H1 (cell line): ENCODE measurements around the gene MORC1. TPM values are rescaled to one million over a fixed set of nuclear protein-coding genes. Genes with fewer than 3 reads are reported as not detected.

Experiments used
- CTCF ChIA-PET: fragments of 300-600 bp; sonication (Branson Sonifier 250); formaldehyde crosslinking; loops from one replicate; lab custom pipeline; 2021; ENCODE audit not compliant: partially characterized antibody; lab: Charles Lee
- POLR2A ChIA-PET: fragments of 300-600 bp; sonication (Branson Sonifier 250); formaldehyde crosslinking; loops from one replicate; lab custom pipeline; 2021; ENCODE audit warnings: inconsistent platforms; ENCODE audit not compliant: partially characterized antibody; lab: Charles Lee
- DNase-seq, 2 experiments: peaks; one replicate each; pipeline versions ENCODE4 v3.0.0 to v3.0.0-alpha.2; 2010 to 2022; ENCODE audit warnings: low spot score in 2 of 2, low read depth in 1 of 2, mixed read lengths in 1 of 2
- FAIRE-seq: peaks from 2 replicates; lab custom pipeline; 2011; peaks lifted over from hg19 to GRCh38; lab: Jason Lieb, UNC
- H2AFZ ChIP-seq: 2 replicates; pipeline ENCODE4 v1.8.1; 2012; ENCODE audit warnings: low read length, inconsistent platforms
- H2AK5ac ChIP-seq: 2 replicates; pipeline ENCODE4 v1.6.1; 2013; ENCODE audit warnings: low read depth, low read length
- H2BK120ac ChIP-seq: replicated peaks from 2 replicates; pipeline ENCODE3; 2013; ENCODE audit warnings: low read depth, low read length, inconsistent platforms
- H2BK12ac ChIP-seq: 2 replicates; pipeline ENCODE4 v1.6.1; 2013; ENCODE audit warnings: low read depth, low read length
- H2BK15ac ChIP-seq: 2 replicates; pipeline ENCODE4 v1.6.1; 2013; ENCODE audit warnings: low read length
- H2BK20ac ChIP-seq: 2 replicates; pipeline ENCODE4 v1.6.1; 2013; ENCODE audit warnings: low read length
- H2BK5ac ChIP-seq: 2 replicates; pipeline ENCODE4 v1.6.1; 2013; ENCODE audit warnings: low read depth, low read length
- H3K14ac ChIP-seq: 2 replicates; pipeline ENCODE4 v1.6.1; 2013; ENCODE audit warnings: inconsistent platforms; ENCODE audit not compliant: insufficient read length
- H3K18ac ChIP-seq: 2 replicates; pipeline ENCODE4 v1.6.1; 2013; ENCODE audit warnings: low read length; ENCODE audit errors: extremely low read depth
- H3K23ac ChIP-seq: 2 replicates; pipeline ENCODE4 v1.6.1; 2013; ENCODE audit warnings: inconsistent platforms; ENCODE audit not compliant: insufficient read length
- H3K23me2 ChIP-seq: 2 replicates; pipeline ENCODE4 v1.6.1; 2013; ENCODE audit warnings: low read depth, low read length
- H3K27ac ChIP-seq: 2 replicates; pipeline ENCODE4 v1.6.1; 2011; ENCODE audit warnings: low read depth, low read length, inconsistent platforms
- H3K27me3 ChIP-seq, 4 experiments: replicated peaks in 1 of 4; 1 replicate in 1 of 4; 2 replicates in 3 of 4; pipeline versions ENCODE4 v1.6.1 to v1.8.1; 2011 to 2013; ENCODE audit warnings: low read length in 3 of 4, mild to moderate bottlenecking in 3 of 4, inconsistent platforms in 2 of 4, mixed read lengths in 2 of 4, moderate library complexity in 1 of 4; ENCODE audit not compliant: control insufficient read depth in 3 of 4, insufficient read depth in 3 of 4; ENCODE audit errors: extremely low read depth in 1 of 4
- H3K36me3 ChIP-seq, 4 experiments: 2 replicates each; pipeline versions ENCODE4 v1.6.1 to v1.8.1; 2011 to 2013; ENCODE audit warnings: mild to moderate bottlenecking in 4 of 4, low read length in 3 of 4, moderate library complexity in 2 of 4, control low read depth in 1 of 4, inconsistent platforms in 1 of 4; ENCODE audit not compliant: insufficient read depth in 4 of 4, control insufficient read depth in 2 of 4
- H3K4ac ChIP-seq: replicated peaks from 2 replicates; pipeline ENCODE3; 2013; ENCODE audit warnings: low read length, low read depth, mixed read lengths, inconsistent platforms; ENCODE audit not compliant: insufficient read length
- H3K4me1 ChIP-seq, 4 experiments: replicated peaks in 1 of 4; 1 replicate in 1 of 4; 2 replicates in 3 of 4; pipeline versions ENCODE4 v1.6.1 to v1.8.1; 2011 to 2013; ENCODE audit warnings: low read length in 3 of 4, inconsistent platforms in 2 of 4, mixed read lengths in 1 of 4; ENCODE audit not compliant: insufficient read depth in 4 of 4, control insufficient read depth in 3 of 4
- H3K4me2 ChIP-seq, 2 experiments: 2 replicates each; pipeline versions ENCODE4 v1.6.1 to v1.8.1; 2011 to 2013; ENCODE audit warnings: low read depth in 2 of 2, low read length in 2 of 2, control low read depth in 1 of 2, inconsistent platforms in 1 of 2, mild to moderate bottlenecking in 1 of 2; ENCODE audit not compliant: insufficient read depth in 1 of 2
- H3K4me3 ChIP-seq, 4 experiments: fragments of 200-600, 300-600 bp in 1 of 4; sonication (generic), shearing (Covaris generic), sonication (Bioruptor Twin) in 1 of 4; 2 replicates each; pipeline versions ENCODE4 v1.5.1 to v1.8.1; 2011 to 2016; ENCODE audit warnings: low read length in 4 of 4, low read depth in 3 of 4, control low read depth in 2 of 4, inconsistent platforms in 2 of 4, mild to moderate bottlenecking in 2 of 4, mixed read lengths in 1 of 4, moderate library complexity in 1 of 4; ENCODE audit not compliant: insufficient read depth in 2 of 4; ENCODE audit errors: extremely low read depth in 1 of 4
- H3K56ac ChIP-seq: replicated peaks from 2 replicates; pipeline ENCODE3; 2013; ENCODE audit warnings: low read depth, mild to moderate bottlenecking, mixed read lengths, low read length, inconsistent platforms; ENCODE audit not compliant: insufficient read length
- H3K79me1 ChIP-seq: 2 replicates; pipeline ENCODE4 v1.6.1; 2013; ENCODE audit warnings: low read depth, low read length, control low read depth
- H3K79me2 ChIP-seq, 2 experiments: 2 replicates each; pipeline versions ENCODE4 v1.6.1 to v1.8.1; 2012 to 2013; ENCODE audit warnings: low read length in 2 of 2, mild to moderate bottlenecking in 2 of 2, inconsistent platforms in 1 of 2; ENCODE audit not compliant: insufficient read depth in 2 of 2, control insufficient read depth in 1 of 2
- H3K9ac ChIP-seq, 4 experiments: replicated peaks in 1 of 4; 1 replicate in 1 of 4; 2 replicates in 3 of 4; pipeline versions ENCODE4 v1.6.1 to v1.8.1; 2011 to 2013; ENCODE audit warnings: low read depth in 3 of 4, low read length in 3 of 4, control low read depth in 2 of 4, mild to moderate bottlenecking in 2 of 4, moderate library complexity in 2 of 4, inconsistent platforms in 1 of 4; ENCODE audit errors: extremely low read depth in 1 of 4
- H3K9me3 ChIP-seq, 2 experiments: 2 replicates each; pipeline versions ENCODE4 v1.6.1 to v1.8.1; 2012 to 2013; ENCODE audit warnings: mild to moderate bottlenecking in 2 of 2, moderate library complexity in 2 of 2, control low read depth in 1 of 2, inconsistent platforms in 1 of 2, low read depth in 1 of 2, low read length in 1 of 2, mixed read lengths in 1 of 2; ENCODE audit not compliant: insufficient read depth in 2 of 2
- H4K20me1 ChIP-seq, 2 experiments: replicated peaks in 1 of 2; 2 replicates each; pipeline versions ENCODE3 to v1.8.1; 2011 to 2013; ENCODE audit warnings: inconsistent platforms in 2 of 2, low read length in 2 of 2, mild to moderate bottlenecking in 1 of 2; ENCODE audit not compliant: insufficient read depth in 2 of 2, control insufficient read depth in 1 of 2
- H4K5ac ChIP-seq: 2 replicates; pipeline ENCODE4 v1.6.1; 2013; ENCODE audit warnings: low read length, low read depth, mixed read lengths, inconsistent platforms; ENCODE audit not compliant: insufficient read length
- H4K8ac ChIP-seq: 2 replicates; pipeline ENCODE4 v1.8.0; 2013; ENCODE audit warnings: mild to moderate bottlenecking, moderate library complexity, low read length, inconsistent platforms; ENCODE audit not compliant: insufficient read depth; ENCODE audit errors: extremely low read depth
- H4K91ac ChIP-seq: replicated peaks from 2 replicates; pipeline ENCODE3; 2013; ENCODE audit warnings: low read length, mixed read lengths, inconsistent platforms; ENCODE audit not compliant: insufficient read length
- SIX5 ChIP-seq: IDR thresholded peaks from 2 replicates; pipeline ENCODE4 v1.6.1; 2011; ENCODE audit warnings: mild to moderate bottlenecking, low read depth, low read length
- WGBS, 2 experiments: shearing (Covaris generic) in 1 of 2; methylation state at CpG; one replicate each; pipeline versions ENCODE4 v1.1.6 to v1.1.7; 2013 to 2015; ENCODE audit warnings: low lambda C conversion rate in 2 of 2, mixed read lengths in 2 of 2, inconsistent platforms in 1 of 2, low coverage in 1 of 2, missing lambda C conversion rate in 1 of 2; ENCODE audit not compliant: insufficient replicate concordance in 2 of 2, insufficient coverage in 1 of 2, insufficient read length in 1 of 2; ENCODE audit errors: extremely low coverage in 1 of 2, missing lambda C conversion rate in 1 of 2; 5-methylcytosine and 5-hydroxymethylcytosine counted together
- polyA plus RNA-seq, 7 experiments: library from polyadenylated mRNA; depleted of rRNA in 3 of 7; stranded (reverse) in 5 of 7; unstranded in 2 of 7; fragments of >200 nt in 5 of 7; fragments of 200-250 nt in 2 of 7; gene quantifications; 1 replicate in 5 of 7; 2 replicates in 1 of 7; 4 replicates in 1 of 7; pipeline versions ENCODE4 v1.2.1 to v1.2.3, GENCODE V29; 2011 to 2013; ENCODE audit warnings: missing spikeins in 2 of 7, mixed read lengths in 2 of 7
- total RNA-seq: library from RNA; stranded (reverse); fragmentation: NEBNext Ultra II Directional; extraction: Animal tissue kit (Norgen Biotek cat#: 25700); gene quantifications from 2 replicates; pipeline ENCODE4 v1.2.1, GENCODE V29; 2021

The MORC1 gene
- total and polyA plus RNA-seq, 2 of the 8 experiments (the other 6 are each of a cell fraction or from before 2014, with no cell fraction given), result not detected

DNA sequence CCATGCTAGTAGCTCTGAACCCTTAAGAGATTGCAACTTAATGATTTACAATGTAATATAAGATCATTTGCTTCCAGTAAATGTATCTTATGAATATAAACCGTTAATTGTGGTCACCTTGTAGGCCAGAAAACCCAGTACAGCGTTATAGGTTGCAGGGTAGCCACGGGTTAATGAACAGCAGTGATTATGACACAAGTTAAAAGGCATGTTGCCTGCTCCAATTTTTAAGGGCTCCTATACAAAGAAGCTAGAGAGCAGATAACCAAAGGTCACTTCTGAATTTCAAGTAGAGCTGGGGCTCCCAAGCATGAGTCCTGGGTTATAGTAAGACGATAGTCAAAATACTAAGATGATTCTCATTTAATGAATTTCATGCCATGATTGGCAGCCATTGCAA is 177.8 kb downstream of the MORC1 start:
- Histone ChIP-seq H3K27me3 (no peaks in the 10 kb centered on the region), H3K79me1 (no peaks in the 10 kb centered on the region), H4K20me1 (no peaks in the 10 kb centered on the region), H4K91ac (no peak overlapping the region), H3K23me2 (no peaks in the 10 kb centered on the region), H2BK12ac (no peak overlapping the region), H2AFZ (no peak overlapping the region), H3K14ac (no peak overlapping the region), H3K36me3 (no peaks in the 10 kb centered on the region), H3K18ac (no peak overlapping the region), H2BK20ac (no peak overlapping the region), H2AK5ac (no peak overlapping the region), H3K79me2 (no peaks in the 10 kb centered on the region), H3K9me3 (no peaks in the 10 kb centered on the region), H3K4ac (no peak overlapping the region), H2BK5ac (no peak overlapping the region), H3K9ac (no peak overlapping the region), H2BK120ac (no peak overlapping the region), H3K4me2 (no peak overlapping the region), H3K4me3 (no peak overlapping the region), H3K27ac (no peak overlapping the region), H3K23ac (no peak overlapping the region), H4K5ac (no peak overlapping the region), H3K4me1 (no peaks in the 10 kb centered on the region; a peak in 1 of 7 replicates), H2BK15ac (no peak overlapping the region)
- POLR2A ChIA-PET, result no interaction called here
- CTCF ChIA-PET, result interaction anchor here (0.9 to 1.3 kb wide), 4 partner anchors 15 to 122 kb away, joined by 3 to 6 read pairs (median 3); no protein-coding TSS in a partner anchor
- DNase-seq (no peak), FAIRE-seq (no peak)
- 92% methylated on average over 4 of the region's 4 CpGs; no CpG with 5 or more reads in 1 of the 2 experiments for WGBS, 2 experiments
- TF ChIP-seq SIX5, result no peak
- TF ChIP-seq, all 59 proteins: peak for 0
- H3K56ac ChIP-seq, result no peak overlapping the region
- H4K8ac ChIP-seq, result no peak overlapping the region
